HCT116 (cell line): ENCODE data around the gene OR2V2.

ENCODE experiments used
- CTCF ChIP-seq, 3 experiments: fragments of 200-600 bp in 1 of 3; sonication (generic) in 1 of 3; IDR thresholded peaks in 2 of 3; conservative IDR thresholded peaks in 1 of 3; 2 replicates each; pipeline ENCODE4 v1.5.1; 2012 to 2017; ENCODE audit warnings: low read depth in 2 of 3, low read length in 2 of 3, antibody characterized with exemption in 1 of 3, borderline replicate concordance in 1 of 3, control low read depth in 1 of 3, mild to moderate bottlenecking in 1 of 3, mixed read lengths in 1 of 3, mixed run types in 1 of 3, moderate library complexity in 1 of 3; ENCODE audit not compliant: insufficient read depth in 1 of 3
- ELF1 ChIP-seq: IDR thresholded peaks from 2 replicates; pipeline ENCODE4 v1.6.1; 2012; ENCODE audit warnings: low read depth, borderline replicate concordance
- SRF ChIP-seq: IDR thresholded peaks from 2 replicates; pipeline ENCODE4 v1.6.1; 2012; ENCODE audit warnings: low read depth
- YY1 ChIP-seq: IDR thresholded peaks from 2 replicates; pipeline ENCODE4 v1.6.1; 2011; ENCODE audit warnings: low read length, low read depth, moderate library complexity, mild to moderate bottlenecking; ENCODE audit not compliant: insufficient replicate concordance; ENCODE audit errors: extremely low read depth

- TF ChIP-seq ELF1 (no peak), SRF (no peak), CTCF (IDR thresholded peaks at IDR 0.05 in 2 of 3, conservative IDR thresholded peaks at IDR 0.05 in 1 of 3; ENCODE audit: borderline replicate concordance in 1 of 3, insufficient read depth in 1 of 3, low read depth in 2 of 3, low read length in 2 of 3) (no peak), YY1 (no peak)
Observed at GRCh38 chr5:181124526-181124925, 22.9 kb upstream of the OR2V2 start.
